WTC11 (cell line): ENCODE data around the gene WDR82. TPM values are rescaled to one million over a fixed set of nuclear protein-coding genes. Genes with fewer than 3 reads are reported as not detected.

Experiments
- ATAC-seq: fragments of 200-7000 bp; cut with Tn5 transposase; 2 replicates; pipeline ENCODE4 v1.10.0; 2021; ENCODE audit warnings: mild to moderate bottlenecking, moderate library complexity
- CTCF ChIA-PET: fragments of 300-600 bp; sonication (Branson Sonifier 250); formaldehyde crosslinking; loops from one replicate; lab custom pipeline; 2021; ENCODE audit warnings: antibody characterized with exemption; lab: Charles Lee
- POLR2A ChIA-PET: fragments of 350-600 bp; sonication (Branson Sonifier 250); formaldehyde crosslinking; loops from one replicate; lab custom pipeline; 2021; ENCODE audit warnings: antibody characterized with exemption; lab: Charles Lee
- DNase-seq: peaks from one replicate; pipeline ENCODE4 v3.0.0; 2021; ENCODE audit warnings: low spot score
- H3K27ac Mint-ChIP-seq: 2 replicates; pipeline ENCODE4 v1.8.0; 2021; ENCODE audit warnings: mixed read lengths
- H3K27me3 Mint-ChIP-seq: 2 replicates; pipeline ENCODE4 v1.8.0; 2021; ENCODE audit warnings: low read depth, mild to moderate bottlenecking, moderate library complexity, mixed read lengths
- H3K36me3 Mint-ChIP-seq: 2 replicates; pipeline ENCODE4 v1.8.0; 2021; ENCODE audit warnings: mixed read lengths
- H3K4me1 Mint-ChIP-seq: 2 replicates; pipeline ENCODE4 v1.8.0; 2022; ENCODE audit warnings: mixed read lengths
- H3K4me3 Mint-ChIP-seq: 2 replicates; pipeline ENCODE4 v1.8.0; 2021; ENCODE audit warnings: mild to moderate bottlenecking, moderate library complexity, mixed read lengths
- H3K9me3 Mint-ChIP-seq: 2 replicates; pipeline ENCODE4 v1.8.0; 2021; ENCODE audit warnings: mixed read lengths
- ATF2 ChIP-seq: sonication (generic); formaldehyde crosslinking; IDR thresholded peaks from 2 replicates; pipeline ENCODE4 v1.8.1; 2022; ENCODE audit warnings: low read depth, missing genetic modification reagents, borderline replicate concordance
- E2F4 ChIP-seq: sonication (generic); formaldehyde crosslinking; IDR thresholded peaks from 2 replicates; pipeline ENCODE4 v1.8.1; 2022; ENCODE audit warnings: low read depth, mild to moderate bottlenecking, moderate library complexity, missing genetic modification reagents, borderline replicate concordance
- ESRRA ChIP-seq: sonication (generic); formaldehyde crosslinking; IDR thresholded peaks from 2 replicates; pipeline ENCODE4 v1.8.1; 2022; ENCODE audit warnings: mild to moderate bottlenecking, missing genetic modification reagents, borderline replicate concordance
- ETV6 ChIP-seq: sonication (generic); formaldehyde crosslinking; IDR thresholded peaks from 2 replicates; pipeline ENCODE4 v1.8.1; 2022; ENCODE audit warnings: mild to moderate bottlenecking, missing genetic modification reagents
- FOXJ3 ChIP-seq: sonication (generic); formaldehyde crosslinking; IDR thresholded peaks from 2 replicates; pipeline ENCODE4 v1.9.0; 2021; ENCODE audit warnings: missing genetic modification reagents, mild to moderate bottlenecking, borderline replicate concordance
- FOXK1 ChIP-seq: sonication (generic); formaldehyde crosslinking; IDR thresholded peaks from 2 replicates; pipeline ENCODE4 v1.8.0; 2022; ENCODE audit warnings: mild to moderate bottlenecking, moderate library complexity, missing genetic modification reagents
- GTF2I ChIP-seq: fragments of 250-450 bp; sonication (Bioruptor Pico); conservative IDR thresholded peaks from 2 replicates; pipeline ENCODE4 v1.4.0; 2021; ENCODE audit warnings: mild to moderate bottlenecking
- IRF1 ChIP-seq: sonication (generic); formaldehyde crosslinking; IDR thresholded peaks from 2 replicates; pipeline ENCODE4 v1.8.0; 2023; ENCODE audit warnings: missing genetic modification reagents
- MAX ChIP-seq: sonication (generic); formaldehyde crosslinking; IDR thresholded peaks from 2 replicates; pipeline ENCODE4 v1.8.0; 2022; ENCODE audit warnings: mild to moderate bottlenecking, missing genetic modification reagents
- MYBL2 ChIP-seq: sonication (generic); formaldehyde crosslinking; IDR thresholded peaks from 2 replicates; pipeline ENCODE4 v1.8.1; 2023; ENCODE audit warnings: mild to moderate bottlenecking, moderate library complexity, missing genetic modification reagents
- NFE2L1 ChIP-seq: sonication (generic); formaldehyde crosslinking; IDR thresholded peaks from 2 replicates; pipeline ENCODE4 v1.8.1; 2023; ENCODE audit warnings: missing genetic modification reagents
- SOX15 ChIP-seq: fragments of 250-450 bp; sonication (Bioruptor Pico); IDR thresholded peaks from 2 replicates; pipeline ENCODE4 v1.9.0; 2021; ENCODE audit warnings: mild to moderate bottlenecking
- ZBTB21 ChIP-seq: sonication (generic); formaldehyde crosslinking; IDR thresholded peaks from 2 replicates; pipeline ENCODE4 v1.8.1; 2023; ENCODE audit warnings: mild to moderate bottlenecking, missing genetic modification reagents, borderline replicate concordance
- ZBTB43 ChIP-seq: sonication (generic); formaldehyde crosslinking; IDR thresholded peaks from 2 replicates; pipeline ENCODE4 v1.8.1; 2023; ENCODE audit warnings: mild to moderate bottlenecking, missing genetic modification reagents
- ZNF263 ChIP-seq: sonication (generic); formaldehyde crosslinking; IDR thresholded peaks from 2 replicates; pipeline ENCODE4 v1.8.1; 2022; ENCODE audit warnings: low read depth, mild to moderate bottlenecking, moderate library complexity, missing genetic modification reagents
- total RNA-seq: library from RNA; stranded (reverse); gene quantifications from 3 replicates; pipeline ENCODE4 v1.2.3, GENCODE V29; 2021
- TF ChIP-seq, protein P1 (sequence below): sonication (generic); formaldehyde crosslinking; IDR thresholded peaks from 2 replicates; pipeline ENCODE4 v1.8.1; 2022; ENCODE audit warnings: mild to moderate bottlenecking, missing genetic modification reagents, moderate library complexity, borderline replicate concordance
- TF ChIP-seq, protein P2 (sequence below): fragments of 250-450 bp; sonication (Bioruptor Pico); IDR thresholded peaks from 2 replicates; pipeline ENCODE4 v1.9.0; 2021; ENCODE audit warnings: mild to moderate bottlenecking
- TF ChIP-seq, protein P3 (sequence below): sonication (generic); formaldehyde crosslinking; IDR thresholded peaks from 2 replicates; pipeline ENCODE4 v1.8.1; 2023; ENCODE audit warnings: mild to moderate bottlenecking, missing genetic modification reagents, moderate library complexity

Gene WDR82
- total RNA-seq, 1 experiment from 2014 or later = 69.7 TPM

DNA sequence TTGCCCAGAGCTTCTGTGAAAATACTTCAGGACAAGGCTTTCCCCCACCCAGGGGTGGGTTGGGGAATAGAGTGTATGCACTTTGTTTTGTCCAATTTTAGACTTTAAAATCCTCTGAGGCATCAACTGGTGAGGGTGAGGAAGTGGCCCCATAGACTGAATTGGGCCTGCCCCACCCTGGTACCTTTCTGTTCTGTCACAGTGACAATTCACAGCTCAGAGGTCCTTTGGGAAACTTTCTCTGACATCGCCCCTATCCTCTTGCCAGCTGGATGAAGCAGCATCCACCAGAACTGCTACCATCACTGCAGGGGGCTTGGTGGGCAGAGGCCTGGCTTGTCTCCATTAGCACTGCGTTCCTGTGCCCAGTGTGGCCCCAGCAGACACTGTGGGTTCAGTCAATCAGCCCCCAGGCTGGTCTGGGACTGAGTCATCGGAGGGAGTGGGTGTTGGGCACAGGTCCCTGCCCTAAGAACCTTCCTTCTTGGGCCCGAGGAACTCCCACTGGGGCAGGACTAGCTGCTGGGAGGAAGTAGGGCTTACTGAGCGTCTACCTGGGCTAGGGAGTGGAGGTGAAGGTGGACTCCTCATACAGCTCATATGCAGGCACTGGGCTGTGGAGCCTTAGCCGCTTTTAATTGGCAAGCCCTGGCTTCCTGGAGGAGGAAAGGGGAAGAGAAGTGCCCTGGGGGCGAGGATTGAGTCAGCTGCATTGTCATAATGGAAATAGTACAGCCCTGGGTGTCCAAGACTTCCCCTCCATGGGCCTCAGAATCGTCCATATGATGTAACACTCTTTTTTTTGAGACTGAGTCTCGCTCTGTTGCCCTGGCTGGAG lies 34.4 kb downstream of the WDR82 start:
- H3K36me3 Mint-ChIP-seq = no peaks in the 10 kb centered on the region
- H3K9me3 Mint-ChIP-seq = no peaks in the 10 kb centered on the region
- H3K27ac Mint-ChIP-seq = no peak overlapping the region
- TF ChIP-seq ZBTB43 (CRISPR knock-in tag) = no peak
- no peak for TF ChIP-seq ATF2 (CRISPR knock-in tag)
- TF ChIP-seq, protein P1, sequence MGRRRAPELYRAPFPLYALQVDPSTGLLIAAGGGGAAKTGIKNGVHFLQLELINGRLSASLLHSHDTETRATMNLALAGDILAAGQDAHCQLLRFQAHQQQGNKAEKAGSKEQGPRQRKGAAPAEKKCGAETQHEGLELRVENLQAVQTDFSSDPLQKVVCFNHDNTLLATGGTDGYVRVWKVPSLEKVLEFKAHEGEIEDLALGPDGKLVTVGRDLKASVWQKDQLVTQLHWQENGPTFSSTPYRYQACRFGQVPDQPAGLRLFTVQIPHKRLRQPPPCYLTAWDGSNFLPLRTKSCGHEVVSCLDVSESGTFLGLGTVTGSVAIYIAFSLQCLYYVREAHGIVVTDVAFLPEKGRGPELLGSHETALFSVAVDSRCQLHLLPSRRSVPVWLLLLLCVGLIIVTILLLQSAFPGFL = no peak
- TF ChIP-seq MAX = no peak
- no peak for TF ChIP-seq ZBTB21 (CRISPR knock-in tag)
- TF ChIP-seq, protein P2, sequence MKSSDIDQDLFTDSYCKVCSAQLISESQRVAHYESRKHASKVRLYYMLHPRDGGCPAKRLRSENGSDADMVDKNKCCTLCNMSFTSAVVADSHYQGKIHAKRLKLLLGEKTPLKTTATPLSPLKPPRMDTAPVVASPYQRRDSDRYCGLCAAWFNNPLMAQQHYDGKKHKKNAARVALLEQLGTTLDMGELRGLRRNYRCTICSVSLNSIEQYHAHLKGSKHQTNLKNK (CRISPR knock-in tag) = no peak
- no peak for TF ChIP-seq FOXK1 (CRISPR knock-in tag)
- TF ChIP-seq SOX15 = no peak
- no peak for TF ChIP-seq NFE2L1 (CRISPR knock-in tag)
- TF ChIP-seq ETV6 (CRISPR knock-in tag) = no peak
- TF ChIP-seq GTF2I (CRISPR knock-in tag) = no peak
- no peak for TF ChIP-seq ZNF263 (CRISPR knock-in tag)
- no peak for TF ChIP-seq IRF1 (CRISPR knock-in tag)
- TF ChIP-seq, protein P3, sequence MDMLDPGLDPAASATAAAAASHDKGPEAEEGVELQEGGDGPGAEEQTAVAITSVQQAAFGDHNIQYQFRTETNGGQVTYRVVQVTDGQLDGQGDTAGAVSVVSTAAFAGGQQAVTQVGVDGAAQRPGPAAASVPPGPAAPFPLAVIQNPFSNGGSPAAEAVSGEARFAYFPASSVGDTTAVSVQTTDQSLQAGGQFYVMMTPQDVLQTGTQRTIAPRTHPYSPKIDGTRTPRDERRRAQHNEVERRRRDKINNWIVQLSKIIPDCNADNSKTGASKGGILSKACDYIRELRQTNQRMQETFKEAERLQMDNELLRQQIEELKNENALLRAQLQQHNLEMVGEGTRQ (CRISPR knock-in tag) = no peak
- TF ChIP-seq E2F4 (CRISPR knock-in tag) = no peak
- POLR2A ChIA-PET = interaction anchor here (1.1 kb wide), 1 partner anchor 35 kb away, joined by 3 read pairs; the partner anchor contains the start of gene WDR82
- H3K4me1 Mint-ChIP-seq = peaks cover 25% of the 10 kb centered on the region
- peaks cover 50% of the 10 kb centered on the region for H3K27me3 Mint-ChIP-seq
- H3K4me3 Mint-ChIP-seq = peak overlapping the region; percentile 61
- ATAC-seq = no peak
- DNase-seq = no peak
- CTCF ChIA-PET = interaction anchor here (1.1 to 4.0 kb wide), 5 partner anchors 10 to 33 kb away, joined by 4 to 23 read pairs (median 4); no protein-coding TSS in a partner anchor

- Mint-ChIP-seq H3K27me3 (peaks cover 42% of the 10 kb centered on the region), H3K9me3 (no peaks in the 10 kb centered on the region), H3K4me1 (peaks cover 41% of the 10 kb centered on the region), H3K4me3 (no peak overlapping the region), H3K36me3 (no peaks in the 10 kb centered on the region), H3K27ac (no peak overlapping the region)
- POLR2A ChIA-PET = no interaction called here
- DNase-seq (no peak), ATAC-seq (no peak)
- CTCF ChIA-PET = interaction anchor here (0.6 to 2.3 kb wide), 2 partner anchors 21 to 171 kb away, joined by 4 to 19 read pairs; no protein-coding TSS in a partner anchor
- TF ChIP-seq, protein P2 (CRISPR knock-in tag) = no peak
- no peak for TF ChIP-seq ATF2 (CRISPR knock-in tag)
- no peak for TF ChIP-seq E2F4 (CRISPR knock-in tag)
- TF ChIP-seq MYBL2 (CRISPR knock-in tag) = no peak
- TF ChIP-seq FOXJ3 = no peak
- no peak for TF ChIP-seq ESRRA
- no peak for TF ChIP-seq MAX
Measured at GRCh38 chr3:52242039-52242438, 36.4 kb downstream of the WDR82 start.
